ENCODE results near the gene EFHD1.

DNA sequence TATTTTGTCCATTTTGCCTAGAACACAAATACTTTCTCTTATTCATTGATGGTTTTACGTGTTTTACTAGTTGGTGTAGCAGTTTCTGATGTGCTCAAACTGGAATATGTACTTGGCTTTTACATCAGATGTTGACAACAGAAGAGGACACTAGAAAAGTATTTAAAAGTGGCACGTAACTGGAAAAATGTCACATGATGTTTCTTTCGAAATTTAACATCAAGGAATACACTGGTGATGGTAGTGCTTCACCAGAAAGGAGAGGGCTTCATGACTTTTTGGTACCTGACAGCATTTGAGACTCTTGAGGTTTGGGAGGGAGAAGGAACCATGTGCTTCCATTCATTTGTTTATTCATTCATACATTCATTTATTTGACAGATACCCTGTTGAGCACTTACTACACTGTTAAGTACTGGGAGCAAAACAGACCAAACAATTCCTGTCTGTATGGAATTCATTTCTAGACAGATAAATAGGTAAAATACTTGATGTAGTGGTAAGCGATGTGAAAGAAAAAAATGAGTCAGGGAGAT, 65.2 kb downstream of the EFHD1 start:
- TF ChIP-seq, protein P1, sequence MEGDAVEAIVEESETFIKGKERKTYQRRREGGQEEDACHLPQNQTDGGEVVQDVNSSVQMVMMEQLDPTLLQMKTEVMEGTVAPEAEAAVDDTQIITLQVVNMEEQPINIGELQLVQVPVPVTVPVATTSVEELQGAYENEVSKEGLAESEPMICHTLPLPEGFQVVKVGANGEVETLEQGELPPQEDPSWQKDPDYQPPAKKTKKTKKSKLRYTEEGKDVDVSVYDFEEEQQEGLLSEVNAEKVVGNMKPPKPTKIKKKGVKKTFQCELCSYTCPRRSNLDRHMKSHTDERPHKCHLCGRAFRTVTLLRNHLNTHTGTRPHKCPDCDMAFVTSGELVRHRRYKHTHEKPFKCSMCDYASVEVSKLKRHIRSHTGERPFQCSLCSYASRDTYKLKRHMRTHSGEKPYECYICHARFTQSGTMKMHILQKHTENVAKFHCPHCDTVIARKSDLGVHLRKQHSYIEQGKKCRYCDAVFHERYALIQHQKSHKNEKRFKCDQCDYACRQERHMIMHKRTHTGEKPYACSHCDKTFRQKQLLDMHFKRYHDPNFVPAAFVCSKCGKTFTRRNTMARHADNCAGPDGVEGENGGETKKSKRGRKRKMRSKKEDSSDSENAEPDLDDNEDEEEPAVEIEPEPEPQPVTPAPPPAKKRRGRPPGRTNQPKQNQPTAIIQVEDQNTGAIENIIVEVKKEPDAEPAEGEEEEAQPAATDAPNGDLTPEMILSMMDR (IDR thresholded peaks at IDR 0.05): no peak
- TF ChIP-seq POLR2A (IDR thresholded peaks at IDR 0.05): no peak

All from esophagus squamous epithelium (tissue), 4 donors.